Stimulated activated effector memory CD8-positive, alpha-beta T cell treated with anti-CD3 and anti-CD28 coated beads, Interleukin-12 subunit alpha, Interleukin-12 subunit beta, amount 100 ng/mL, for 72 hours (primary cell): Measurements from ENCODE around the gene ZPBP2.

Source experiments
- ATAC-seq: fragments of 150-1000 bp; cut with Tn5 transposase; 2 replicates; pipeline ENCODE4 v1.10.0; 2021
- DNase-seq, 2 donors: peaks; one replicate each; pipeline ENCODE4 v3.0.0; 2021 to 2022; ENCODE audit warnings: low spot score in 2 of 2
- H3K27ac Mint-ChIP-seq: one replicate; pipeline ENCODE4 v1.8.0; 2022; ENCODE audit warnings: mild to moderate bottlenecking, mixed read lengths
- H3K36me3 Mint-ChIP-seq: one replicate; pipeline ENCODE4 v1.8.0; 2022; ENCODE audit warnings: mild to moderate bottlenecking, mixed read lengths
- H3K4me1 Mint-ChIP-seq: one replicate; pipeline ENCODE4 v1.8.0; 2022; ENCODE audit warnings: mixed read lengths
- H3K4me3 Mint-ChIP-seq: one replicate; pipeline ENCODE4 v1.8.0; 2022; ENCODE audit warnings: mild to moderate bottlenecking, mixed read lengths
- H3K9me3 Mint-ChIP-seq: one replicate; pipeline ENCODE4 v1.8.0; 2022; ENCODE audit warnings: mixed read lengths

ZPBP2 gene

GRCh38 chr17:39916918-39917317, 48.9 kb downstream of the ZPBP2 start:
- ATAC-seq (no peak), DNase-seq (no peak)
- Mint-ChIP-seq H3K27ac (peak overlapping the region; percentile 84), H3K36me3 (peaks cover 81% of the 10 kb centered on the region), H3K4me1 (peaks cover 58% of the 10 kb centered on the region), H3K4me3 (no peak overlapping the region), H3K9me3 (no peaks in the 10 kb centered on the region)

DNA sequence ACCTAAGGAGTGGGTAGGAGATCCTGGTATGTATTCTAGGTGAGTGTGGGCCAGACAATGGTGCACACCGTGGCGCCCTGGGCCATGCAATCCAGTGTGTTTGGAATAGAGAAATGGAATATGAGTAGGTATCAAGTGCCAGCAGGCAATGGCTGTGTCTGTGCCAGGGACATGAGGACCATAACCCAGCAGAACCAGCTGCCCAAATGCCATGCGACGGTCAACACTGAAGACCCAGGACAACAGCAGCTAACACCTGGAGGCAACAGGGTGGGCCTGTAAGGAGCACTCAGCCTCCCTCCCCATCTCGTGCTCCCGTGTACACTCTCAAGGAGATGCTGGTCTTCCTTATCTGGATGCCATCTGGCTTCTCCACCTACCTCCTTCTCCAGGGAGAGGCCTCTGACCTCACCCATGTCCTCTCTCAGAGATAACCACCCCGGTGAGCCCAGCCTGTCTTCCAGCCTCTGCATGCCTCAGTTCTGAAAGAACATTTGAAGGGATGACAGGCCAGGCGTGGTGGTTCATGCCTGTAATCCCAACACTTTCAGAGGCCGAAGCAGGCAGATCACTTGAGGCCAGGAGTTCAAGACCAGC, 51.2 kb downstream of the ZPBP2 start:
- no peak overlapping the region for H3K4me3 Mint-ChIP-seq
- peak overlapping the region; percentile 40 for H3K27ac Mint-ChIP-seq
- H3K9me3 Mint-ChIP-seq: no peaks in the 10 kb centered on the region
- H3K4me1 Mint-ChIP-seq: peaks cover 77% of the 10 kb centered on the region
- H3K36me3 Mint-ChIP-seq: peaks cover 81% of the 10 kb centered on the region
- no peak for ATAC-seq
- DNase-seq: no peak

DNA sequence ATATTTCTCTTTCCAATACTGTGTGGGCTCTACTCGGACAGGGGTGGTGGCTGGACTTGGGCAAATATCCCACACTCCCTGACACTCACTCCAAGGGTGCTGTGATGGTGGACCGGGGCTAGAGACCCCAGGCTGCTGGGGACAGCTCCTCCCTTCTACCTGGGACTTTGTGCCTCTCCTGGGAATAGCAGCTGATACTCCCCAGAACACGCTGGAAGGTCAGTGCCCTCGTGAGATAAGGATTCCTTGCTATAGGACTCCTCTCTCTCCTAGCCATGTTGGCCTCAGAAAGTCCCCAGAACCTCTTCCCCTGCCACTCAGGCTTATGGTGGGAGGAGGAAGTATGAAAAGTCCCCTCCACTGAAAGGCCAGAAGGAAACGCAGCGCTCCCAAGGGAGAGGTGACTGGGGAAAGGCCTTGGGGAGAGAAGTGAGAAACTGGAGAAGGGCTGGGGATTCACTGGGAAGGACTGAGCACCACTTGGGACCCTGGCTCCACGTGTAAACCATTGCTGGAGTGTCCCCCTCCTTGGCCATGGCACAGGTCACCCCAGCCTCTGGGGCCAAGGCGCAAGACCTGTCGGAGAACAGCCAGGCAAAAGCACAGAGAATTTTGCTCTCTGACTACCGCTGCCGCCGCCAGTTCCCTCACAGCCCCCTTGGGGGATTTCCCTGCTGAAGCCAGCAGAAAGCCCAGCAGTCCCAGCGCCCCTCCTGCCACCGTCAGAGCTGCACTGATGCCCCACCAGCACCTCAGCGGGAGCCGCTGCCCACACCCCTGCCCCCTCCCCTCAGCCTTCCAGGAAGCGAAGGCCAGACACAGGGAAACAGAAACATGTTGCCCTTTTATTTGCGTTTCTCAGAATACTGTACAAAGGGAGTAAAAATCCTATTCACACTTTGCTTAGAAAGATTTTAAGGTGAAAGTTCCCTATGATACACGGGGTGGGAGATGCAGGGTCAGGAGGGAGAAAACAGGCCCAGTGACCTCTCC, 52.5 kb downstream of the ZPBP2 start:
- peak in 1 of 2 donors; percentile 79 for DNase-seq
- no peaks in the 10 kb centered on the region for H3K9me3 Mint-ChIP-seq
- peaks cover 80% of the 10 kb centered on the region for H3K36me3 Mint-ChIP-seq
- peak overlapping the region; percentile 95 for H3K27ac Mint-ChIP-seq
- peak; percentile 73 for ATAC-seq
- H3K4me1 Mint-ChIP-seq: peaks cover 85% of the 10 kb centered on the region
- H3K4me3 Mint-ChIP-seq: peak overlapping the region; percentile 52

GRCh38 chr17:39921323-39921722, 53.3 kb downstream of the ZPBP2 start:
- ATAC-seq (peak; percentile 67), DNase-seq (peak in 1 of 2 donors; percentile 68)
- Mint-ChIP-seq H3K27ac (peak overlapping the region; percentile 95), H3K9me3 (no peaks in the 10 kb centered on the region), H3K4me3 (peak overlapping the region; percentile 52), H3K36me3 (peaks cover 77% of the 10 kb centered on the region), H3K4me1 (peaks cover 89% of the 10 kb centered on the region)

GRCh38 chr17:39922006-39922405, 54.0 kb downstream of the ZPBP2 start:
- ATAC-seq: no peak
- Mint-ChIP-seq H3K4me1 (peaks cover 82% of the 10 kb centered on the region), H3K27ac (peak overlapping the region; percentile 95), H3K36me3 (peaks cover 70% of the 10 kb centered on the region), H3K4me3 (peak overlapping the region; percentile 52), H3K9me3 (no peaks in the 10 kb centered on the region)
- DNase-seq: no peak

DNA sequence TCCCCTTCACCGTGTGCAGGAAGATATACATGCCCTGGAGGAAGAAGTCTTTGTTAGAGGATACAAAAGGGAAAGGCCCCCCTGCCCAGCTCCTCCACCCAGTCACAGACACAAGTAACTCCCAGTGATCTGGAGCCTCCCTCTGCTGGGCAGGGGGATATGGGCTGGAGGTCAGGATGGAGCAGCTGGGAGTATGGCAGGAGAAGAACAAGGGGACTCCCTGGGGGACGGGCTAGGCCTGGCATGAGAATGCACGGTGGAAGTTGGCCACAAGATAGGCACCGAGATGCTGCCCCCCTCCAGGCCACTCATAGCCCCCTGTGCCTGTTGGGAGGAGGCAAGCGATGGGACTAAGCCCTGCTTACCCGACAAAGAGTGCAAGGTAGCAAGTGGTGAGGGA, 55.2 kb downstream of the ZPBP2 start:
- H3K27ac Mint-ChIP-seq: peak overlapping the region; percentile 95
- peaks cover 82% of the 10 kb centered on the region for H3K4me1 Mint-ChIP-seq
- ATAC-seq: no peak
- DNase-seq: no peak
- H3K9me3 Mint-ChIP-seq: no peaks in the 10 kb centered on the region
- H3K4me3 Mint-ChIP-seq: peak overlapping the region; percentile 28
- H3K36me3 Mint-ChIP-seq: peaks cover 64% of the 10 kb centered on the region

GRCh38 chr17:39923836-39924690, 56.1 kb downstream of the ZPBP2 start:
- no peak for DNase-seq
- H3K4me1 Mint-ChIP-seq: peaks cover 79% of the 10 kb centered on the region
- H3K27ac Mint-ChIP-seq: peak overlapping the region; percentile 95

DNA sequence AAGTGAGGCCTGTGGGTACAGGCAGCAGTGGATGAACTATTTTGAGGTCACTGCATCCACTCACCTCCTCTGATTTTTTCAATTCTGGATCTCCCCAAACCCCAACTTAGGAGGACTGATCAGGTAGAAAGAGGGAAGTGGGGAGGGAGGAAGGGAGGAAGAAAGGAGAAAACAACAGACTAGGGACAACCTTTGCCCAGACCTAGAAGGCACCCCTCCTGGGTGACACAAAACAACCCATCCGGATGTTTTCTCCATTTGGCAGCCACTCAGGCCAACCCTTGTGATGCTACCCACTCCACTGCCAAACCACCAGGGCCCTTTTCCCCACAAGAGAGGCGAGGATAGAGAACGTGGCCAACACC, 56.7 kb downstream of the ZPBP2 start:
- Mint-ChIP-seq H3K36me3 (peaks cover 54% of the 10 kb centered on the region), H3K27ac (peak overlapping the region; percentile 95), H3K9me3 (no peaks in the 10 kb centered on the region), H3K4me1 (peaks cover 80% of the 10 kb centered on the region), H3K4me3 (peak overlapping the region; percentile 79)
- ATAC-seq: no peak
- no peak for DNase-seq

More at GRCh38 chr17:39923836-39924690, 56.1 kb downstream of the ZPBP2 start:
- peak overlapping the region; percentile 79 for H3K4me3 Mint-ChIP-seq
- H3K36me3 Mint-ChIP-seq: peaks cover 61% of the 10 kb centered on the region
- no peaks in the 10 kb centered on the region for H3K9me3 Mint-ChIP-seq
- no peak for ATAC-seq

DNA sequence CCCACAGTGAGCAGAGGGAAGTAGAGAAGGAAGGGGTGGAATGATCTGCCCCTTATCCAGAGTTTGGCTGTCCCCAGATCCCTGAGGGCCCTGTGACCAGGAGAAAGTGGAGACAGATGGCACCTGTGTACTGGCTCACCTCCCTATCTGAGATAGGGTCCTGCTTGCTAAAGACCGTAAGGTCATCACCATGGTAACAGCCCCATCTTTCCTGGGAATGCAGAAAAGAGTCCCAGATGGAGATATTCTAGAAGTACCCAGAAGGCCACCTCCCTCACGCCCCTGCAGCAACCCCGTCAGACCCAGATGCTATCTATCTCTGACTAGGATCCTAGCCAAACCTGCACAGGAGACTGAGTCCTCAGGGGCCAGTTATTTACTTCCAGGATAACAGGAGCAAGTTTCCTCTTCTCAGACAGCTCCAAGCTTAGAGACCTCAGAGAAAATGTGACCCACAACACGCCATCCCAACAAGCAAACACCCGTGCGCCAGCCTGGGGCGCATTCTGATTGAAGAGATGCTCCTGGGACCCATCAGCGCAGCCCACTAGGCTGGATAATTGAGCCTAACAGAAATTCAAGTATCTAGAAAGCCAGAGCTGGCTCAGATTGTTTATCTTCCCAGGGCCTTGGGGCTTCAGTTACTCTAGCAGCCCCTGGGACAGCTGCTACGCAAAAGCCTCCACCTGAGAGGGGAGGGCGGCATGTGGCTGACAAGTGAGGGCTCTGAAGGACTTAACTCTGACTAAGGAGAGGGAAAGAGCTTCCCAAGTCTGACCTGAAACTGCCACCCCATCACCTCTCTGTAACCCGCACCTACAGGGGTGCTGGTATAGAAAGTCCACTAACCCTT, 57.5 kb downstream of the ZPBP2 start:
- Mint-ChIP-seq H3K4me1 (peaks cover 75% of the 10 kb centered on the region), H3K36me3 (peaks cover 54% of the 10 kb centered on the region), H3K27ac (peak overlapping the region; percentile 95), H3K9me3 (no peaks in the 10 kb centered on the region), H3K4me3 (peak overlapping the region; percentile 79)
- no peak for ATAC-seq
- no peak for DNase-seq

GRCh38 chr17:39926135-39926587, 58.2 kb downstream of the ZPBP2 start:
- Mint-ChIP-seq H3K4me3 (peak overlapping the region; percentile 79), H3K9me3 (no peaks in the 10 kb centered on the region), H3K36me3 (peaks cover 48% of the 10 kb centered on the region), H3K4me1 (peaks cover 69% of the 10 kb centered on the region), H3K27ac (peak overlapping the region; percentile 95)
- no peak for ATAC-seq
- no peak for DNase-seq

DNA sequence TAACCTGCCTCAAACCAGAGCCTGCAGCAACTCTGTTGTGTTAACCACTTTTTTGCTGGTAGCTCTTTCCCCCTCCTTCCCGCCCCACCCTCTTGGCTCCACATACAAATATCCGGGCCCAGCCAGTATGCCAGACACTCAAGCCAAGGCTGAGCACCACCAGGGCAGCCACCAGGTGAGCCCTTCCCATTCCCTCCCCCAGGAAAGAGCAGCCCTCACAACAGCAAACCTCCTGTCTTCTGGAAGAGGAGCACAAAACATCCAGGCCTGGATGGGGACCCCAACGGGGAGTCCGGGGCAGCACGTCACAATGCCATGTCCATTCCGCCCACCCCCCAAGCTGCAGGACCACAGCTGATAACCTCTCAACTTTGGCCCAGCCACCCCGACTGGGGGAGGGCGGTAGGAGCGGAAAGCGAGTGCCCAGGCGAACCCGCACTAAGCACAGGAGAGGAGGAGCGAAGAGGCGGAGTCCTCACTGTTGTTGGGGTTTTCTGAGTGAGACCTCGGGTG, 58.6 kb downstream of the ZPBP2 start:
- DNase-seq (peak; percentile 28 to 80), ATAC-seq (peak; percentile 69)
- Mint-ChIP-seq H3K36me3 (peaks cover 43% of the 10 kb centered on the region), H3K27ac (peak overlapping the region; percentile 95), H3K4me1 (peaks cover 64% of the 10 kb centered on the region), H3K4me3 (peak overlapping the region; percentile 79), H3K9me3 (no peaks in the 10 kb centered on the region)
